K562 (cell line): ENCODE results near the gene ACSM6. TPM values are rescaled to one million over a fixed set of nuclear protein-coding genes. Genes with fewer than 3 reads are reported as not detected.

Experiments
- ATAC-seq: fragments of 200-7000 bp; cut with Tn5 transposase; 3 replicates; pipeline ENCODE4 v1.9.1; 2020; ENCODE audit warnings: moderate library complexity
- BruUV-seq: library from RNA; stranded (reverse); fragments of 400-500 nt; replicated peaks from 2 replicates; lab custom pipeline; 2021; lab: Mats Ljungman, UMichigan
- CTCF ChIA-PET: fragments of 300-600 bp; formaldehyde crosslinking; extraction: SDS; loops from one replicate; lab custom pipeline; 2021; ENCODE audit warnings: low intra/inter-chr PET ratio; lab: Yijun Ruan, JAX
- POLR2A ChIA-PET: fragments of 300-600, 350-650 bp; sonication (Branson Sonifier 250); formaldehyde crosslinking; extraction: SDS; loops from one replicate; lab custom pipeline; 2021; ENCODE audit warnings: antibody characterized with exemption, inconsistent platforms; lab: Yijun Ruan, JAX
- DNase-seq, 4 experiments: peaks; one replicate each; pipeline versions ENCODE4 v3.0.0 to v3.0.0-alpha.2; 2011 to 2018; ENCODE audit warnings: low spot score in 3 of 4, mixed read lengths in 3 of 4; ENCODE audit errors: extremely low read depth in 1 of 4
- FAIRE-seq: peaks from 2 replicates; lab custom pipeline; 2011; peaks lifted over from hg19 to GRCh38; lab: Jason Lieb, UNC
- H2AFZ ChIP-seq: 2 replicates; pipeline ENCODE4 v1.6.0; 2011; ENCODE audit warnings: low read depth, low read length, control low read depth, inconsistent platforms
- H3K27ac ChIP-seq: fragments of 200-600 bp; 3 replicates; pipeline ENCODE4 v1.8.0; 2011; ENCODE audit warnings: low read depth, mild to moderate bottlenecking, control low read depth, inconsistent platforms, low read length, moderate library complexity, mixed read lengths; ENCODE audit errors: extremely low read depth
- H3K27me3 ChIP-seq, 2 experiments: fragments of 300-600 bp in 1 of 2; 2 replicates in 1 of 2; 3 replicates in 1 of 2; pipeline versions ENCODE4 v1.6.0 to v1.8.0; 2011; ENCODE audit warnings: inconsistent platforms in 2 of 2, low read length in 2 of 2, mild to moderate bottlenecking in 1 of 2, mixed read lengths in 1 of 2, moderate library complexity in 1 of 2; ENCODE audit not compliant: control insufficient read depth in 2 of 2, insufficient read depth in 2 of 2
- H3K36me3 ChIP-seq: fragments of 300-600 bp; 3 replicates; pipeline ENCODE4 v1.8.0; 2011; ENCODE audit warnings: mild to moderate bottlenecking, low read length, inconsistent platforms; ENCODE audit not compliant: control insufficient read depth, insufficient read depth
- H3K4me1 ChIP-seq, 2 experiments: fragments of 200-600 bp in 1 of 2; replicated peaks in 1 of 2; 2 replicates in 1 of 2; 3 replicates in 1 of 2; pipeline versions ENCODE4 v1.5.1 to v1.8.0; 2011; ENCODE audit warnings: inconsistent platforms in 2 of 2, low read length in 2 of 2, mild to moderate bottlenecking in 1 of 2, mixed read lengths in 1 of 2, moderate library complexity in 1 of 2; ENCODE audit not compliant: control insufficient read depth in 2 of 2, insufficient read depth in 2 of 2
- H3K4me2 ChIP-seq: 2 replicates; pipeline ENCODE4 v1.6.1; 2011; ENCODE audit warnings: low read length, control low read depth, inconsistent platforms, mixed read lengths; ENCODE audit not compliant: insufficient read depth
- H3K4me3 ChIP-seq: fragments of 200-600 bp; sonication (generic), shearing (Covaris generic); 2 replicates; pipeline ENCODE4 v1.5.1; 2016; ENCODE audit warnings: control low read depth, inconsistent platforms
- H3K79me2 ChIP-seq: fragments of 200-600 bp; 3 replicates; pipeline ENCODE4 v1.8.0; 2011; ENCODE audit warnings: low read length, inconsistent platforms; ENCODE audit not compliant: control insufficient read depth, insufficient read depth
- H3K9ac ChIP-seq, 2 experiments: 2 replicates each; pipeline versions ENCODE4 v1.6.0 to v1.6.1; 2011; ENCODE audit warnings: low read depth in 2 of 2, low read length in 2 of 2, control low read depth in 1 of 2, inconsistent platforms in 1 of 2, mild to moderate bottlenecking in 1 of 2, mixed read lengths in 1 of 2; ENCODE audit not compliant: insufficient read depth in 1 of 2
- H3K9me1 ChIP-seq: one replicate; pipeline ENCODE4 v1.6.0; 2011; ENCODE audit warnings: inconsistent platforms, mild to moderate bottlenecking, low read length, moderate library complexity; ENCODE audit not compliant: control insufficient read depth, insufficient read depth
- H3K9me3 ChIP-seq: replicated peaks from 2 replicates; pipeline ENCODE4 v1.5.1; 2011; ENCODE audit warnings: low read depth, low read length, inconsistent platforms; ENCODE audit not compliant: control insufficient read depth, insufficient read depth
- H4K20me1 ChIP-seq: replicated peaks from 2 replicates; pipeline ENCODE4 v1.6.1; 2011; ENCODE audit warnings: low read length, inconsistent platforms, mixed read lengths; ENCODE audit not compliant: control insufficient read depth, insufficient read depth
- ATF4 ChIP-seq: fragments of 450-650 bp; formaldehyde crosslinking; IDR thresholded peaks from 2 replicates; pipeline ENCODE4 v1.4.0; 2022; ENCODE audit warnings: mild to moderate bottlenecking, moderate library complexity
- CEBPG ChIP-seq, 3 experiments: fragments of 200-800 bp in 1 of 3; sonication (Bioruptor generic) in 1 of 3; sonication (generic) in 1 of 3; formaldehyde crosslinking in 1 of 3; IDR thresholded peaks in 2 of 3; conservative IDR thresholded peaks in 1 of 3; 2 replicates each; pipeline versions ENCODE4 v1.6.1 to v1.8.0; 2016 to 2022; ENCODE audit warnings: missing compliant biosample characterization in 2 of 3, missing genetic modification characterization in 2 of 3, mild to moderate bottlenecking in 1 of 3, missing genetic modification reagents in 1 of 3
- E2F4 ChIP-seq: sonication (generic); formaldehyde crosslinking; IDR thresholded peaks from 2 replicates; pipeline ENCODE4 v1.8.0; 2022; ENCODE audit warnings: mild to moderate bottlenecking, low read depth, missing genetic modification reagents
- FOXM1 ChIP-seq, 2 experiments: fragments of 450-650 bp in 1 of 2; sonication (generic) in 1 of 2; formaldehyde crosslinking in 1 of 2; IDR thresholded peaks; 2 replicates each; pipeline versions ENCODE4 v1.6.1 to v1.9.0; 2017 to 2022; ENCODE audit warnings: low read depth in 2 of 2, mild to moderate bottlenecking in 2 of 2, missing genetic modification reagents in 1 of 2, moderate library complexity in 1 of 2
- GABPB1 ChIP-seq: sonication (generic); formaldehyde crosslinking; IDR thresholded peaks from 2 replicates; pipeline ENCODE4 v1.8.0; 2022; ENCODE audit warnings: mild to moderate bottlenecking, missing genetic modification reagents
- JUND ChIP-seq, 2 experiments: IDR thresholded peaks; 2 replicates in 1 of 2; 3 replicates in 1 of 2; pipeline ENCODE4 v1.6.1; 2011; ENCODE audit warnings: borderline replicate concordance in 2 of 2, low read depth in 2 of 2, low read length in 2 of 2, improper control_type of control experiment in 1 of 2, missing biosample characterization in 1 of 2, missing genetic modification characterization in 1 of 2, missing genetic modification reagents in 1 of 2
- MAX ChIP-seq: sonication (generic); formaldehyde crosslinking; IDR thresholded peaks from 2 replicates; pipeline ENCODE4 v1.9.0; 2022; ENCODE audit warnings: mild to moderate bottlenecking, missing genetic modification reagents
- MYNN ChIP-seq, 2 experiments: sonication (generic); formaldehyde crosslinking in 1 of 2; IDR thresholded peaks; 2 replicates each; pipeline versions ENCODE4 v1.5.0 to v1.6.1; 2016 to 2020; ENCODE audit warnings: antibody characterized with exemption in 1 of 2, missing genetic modification reagents in 1 of 2
- NELFE ChIP-seq: IDR thresholded peaks from 2 replicates; pipeline ENCODE4 v1.6.1; 2011; ENCODE audit warnings: mild to moderate bottlenecking; ENCODE audit not compliant: insufficient read depth, insufficient read length
- NONO ChIP-seq, 2 experiments: fragments of 200-400 bp in 1 of 2; fragments of 450-650 bp in 1 of 2; formaldehyde crosslinking in 1 of 2; IDR thresholded peaks; 2 replicates each; pipeline ENCODE4 v1.6.1; 2017; ENCODE audit warnings: low read depth in 2 of 2, mild to moderate bottlenecking in 2 of 2, moderate library complexity in 2 of 2, low read length in 1 of 2
- POLR3G ChIP-seq: IDR thresholded peaks from 2 replicates; pipeline ENCODE4 v1.6.1; 2011; ENCODE audit not compliant: insufficient read length, insufficient replicate concordance; ENCODE audit errors: extremely low read depth
- TCF15 ChIP-seq: fragments of 250-450 bp; sonication (Bioruptor Pico); IDR thresholded peaks from 2 replicates; pipeline ENCODE4 v1.8.0; 2022; ENCODE audit warnings: moderate library complexity, mild to moderate bottlenecking, inconsistent platforms
- USF2 ChIP-seq: sonication (generic); formaldehyde crosslinking; IDR thresholded peaks from 2 replicates; pipeline ENCODE4 v1.5.0; 2020; ENCODE audit warnings: missing genetic modification reagents
- ZFP30 ChIP-seq: fragments of 250-450 bp; sonication (Bioruptor Pico); IDR thresholded peaks from 2 replicates; pipeline ENCODE4 v1.8.0; 2022; ENCODE audit warnings: moderate library complexity, mild to moderate bottlenecking, inconsistent platforms, borderline replicate concordance
- ZNF224 ChIP-seq: sonication (generic); formaldehyde crosslinking; IDR thresholded peaks from 2 replicates; pipeline ENCODE4 v1.8.0; 2022; ENCODE audit warnings: mild to moderate bottlenecking, missing genetic modification reagents
- ZNF785 ChIP-seq: fragments of 250-450 bp; sonication (Bioruptor Pico); IDR thresholded peaks from 2 replicates; pipeline ENCODE4 v1.4.0; 2020; ENCODE audit warnings: mild to moderate bottlenecking
- WGBS: fragments of 100-300 bp; shearing (Covaris generic); methylation state at CpG from one replicate; pipeline ENCODE4 v1.1.6; 2016; ENCODE audit warnings: low coverage, mixed read lengths; ENCODE audit not compliant: insufficient coverage; ENCODE audit errors: missing lambda C conversion rate; 5-methylcytosine and 5-hydroxymethylcytosine counted together
- in situ Hi-C: fragments of 300-500 bp; cut with MboI; formaldehyde crosslinking; loops from 4 replicates; pipeline ENCODE4 v1.15.0; 2018; ENCODE audit warnings: inconsistent platforms, mixed read lengths
- intact Hi-C: fragments of 100-400 bp; cut with micrococcal nuclease; formaldehyde crosslinking; loops from 2 replicates; pipeline ENCODE4 v1.14.2; 2022
- polyA plus RNA-seq, 8 experiments: library from polyadenylated mRNA; depleted of rRNA in 4 of 8; stranded (reverse) in 5 of 8; unstranded in 3 of 8; fragments of >200 nt; fragmentation: Nextera tagmentation in 2 of 8; fragmentation: Illumina TruSeq in 1 of 8; extraction: Ambion mirVana in 2 of 8; extraction: Trizol in 1 of 8; gene quantifications; 2 replicates each; pipeline versions ENCODE4 v1.2.1 to v1.2.3, GENCODE V29; 2011 to 2014; ENCODE audit warnings: inconsistent platforms in 1 of 8, missing spikeins in 1 of 8
- total RNA-seq, 7 experiments: library from RNA; depleted of rRNA in 6 of 7; stranded (reverse); fragments of >200 nt in 6 of 7; fragmentation: Illumina TruSeq in 2 of 7; extraction: Trizol in 2 of 7; gene quantifications; 2 replicates each; pipeline versions ENCODE4 v1.2.1 to v1.2.3, GENCODE V29; 2011 to 2021; ENCODE audit warnings: low replicate concordance in 1 of 7

Gene ACSM6
- total and polyA plus RNA-seq, 9 of the 15 experiments (the other 6 are each of a cell fraction or from before 2014, with no cell fraction given) = not detected

GRCh38 chr10:95221124-95221523, 27.1 kb downstream of the ACSM6 start:
- ATAC-seq (no peak), DNase-seq (no peak), FAIRE-seq (no peak)
- POLR2A ChIA-PET = no interaction called here
- no TSS peak for BruUV-seq
- CTCF ChIA-PET = no interaction called here
- Histone ChIP-seq H3K9ac (no peak overlapping the region), H3K9me3 (no peaks in the 10 kb centered on the region), H3K4me3 (no peak overlapping the region), H2AFZ (no peak overlapping the region), H3K9me1 (no peaks in the 10 kb centered on the region), H3K27ac (no peak overlapping the region), H3K79me2 (no peaks in the 10 kb centered on the region), H3K27me3 (no peaks in the 10 kb centered on the region), H3K4me1 (no peaks in the 10 kb centered on the region), H3K36me3 (no peaks in the 10 kb centered on the region), H3K4me2 (no peak overlapping the region), H4K20me1 (no peaks in the 10 kb centered on the region)
- in situ Hi-C loops = no loop called here
- 12% methylated on average over 5 of the region's 5 CpGs for WGBS
- intact Hi-C loops = no loop called here
- TF ChIP-seq GABPB1 (CRISPR knock-in tag) = no peak
- TF ChIP-seq POLR3G = no peak
- TF ChIP-seq ZNF785 (CRISPR knock-in tag) = no peak
- TF ChIP-seq JUND (IDR thresholded peaks at IDR 0.05; ENCODE audit: borderline replicate concordance, low read depth, low read length) = no peak
- no peak for TF ChIP-seq JUND (tag; IDR thresholded peaks at IDR 0.05; ENCODE audit: borderline replicate concordance, low read depth, low read length)
- TF ChIP-seq USF2 (CRISPR knock-in tag) = no peak
- TF ChIP-seq MAX (CRISPR knock-in tag) = no peak
- TF ChIP-seq ZFP30 (CRISPR knock-in tag) = no peak
- TF ChIP-seq NONO (IDR thresholded peaks at IDR 0.05; ENCODE audit: low read depth in 2 of 2, low read length in 1 of 2) = no peak
- no peak for TF ChIP-seq ZNF224 (CRISPR knock-in tag)
- no peak for TF ChIP-seq MYNN (IDR thresholded peaks at IDR 0.05)
- no peak for TF ChIP-seq MYNN (CRISPR knock-in tag; IDR thresholded peaks at IDR 0.05)
- no peak for TF ChIP-seq FOXM1 (IDR thresholded peaks at IDR 0.05; ENCODE audit: low read depth)
- no peak for TF ChIP-seq FOXM1 (CRISPR knock-in tag; IDR thresholded peaks at IDR 0.05; ENCODE audit: low read depth)
- TF ChIP-seq ATF4 (CRISPR knock-in tag) = no peak
- no peak for TF ChIP-seq E2F4 (CRISPR knock-in tag)
- TF ChIP-seq TCF15 (CRISPR knock-in tag) = no peak
- no peak for TF ChIP-seq CEBPG (CRISPR knock-in tag; IDR thresholded peaks at IDR 0.05)
- TF ChIP-seq CEBPG (tag; conservative IDR thresholded peaks at IDR 0.05 in 1 of 2, IDR thresholded peaks at IDR 0.05 in 1 of 2) = no peak
- no peak for TF ChIP-seq NELFE
